ENCODE measurements around the gene XBP1.

- TF ChIP-seq CTCF (IDR thresholded peaks at IDR 0.05; ENCODE audit: low read depth, low read length, missing input control) = no peak
- TF ChIP-seq REST (IDR thresholded peaks at IDR 0.05) = no peak
- TF ChIP-seq TAF1 (conservative IDR thresholded peaks at IDR 0.05) = no peak
- no peak for TF ChIP-seq JUND (IDR thresholded peaks at IDR 0.05)
- no peak for TF ChIP-seq ATF3 (IDR thresholded peaks at IDR 0.05)
- TF ChIP-seq RAD21 (IDR thresholded peaks at IDR 0.05) = no peak
- no peak for TF ChIP-seq YY1 (IDR thresholded peaks at IDR 0.05)
- TF ChIP-seq, protein P1, sequence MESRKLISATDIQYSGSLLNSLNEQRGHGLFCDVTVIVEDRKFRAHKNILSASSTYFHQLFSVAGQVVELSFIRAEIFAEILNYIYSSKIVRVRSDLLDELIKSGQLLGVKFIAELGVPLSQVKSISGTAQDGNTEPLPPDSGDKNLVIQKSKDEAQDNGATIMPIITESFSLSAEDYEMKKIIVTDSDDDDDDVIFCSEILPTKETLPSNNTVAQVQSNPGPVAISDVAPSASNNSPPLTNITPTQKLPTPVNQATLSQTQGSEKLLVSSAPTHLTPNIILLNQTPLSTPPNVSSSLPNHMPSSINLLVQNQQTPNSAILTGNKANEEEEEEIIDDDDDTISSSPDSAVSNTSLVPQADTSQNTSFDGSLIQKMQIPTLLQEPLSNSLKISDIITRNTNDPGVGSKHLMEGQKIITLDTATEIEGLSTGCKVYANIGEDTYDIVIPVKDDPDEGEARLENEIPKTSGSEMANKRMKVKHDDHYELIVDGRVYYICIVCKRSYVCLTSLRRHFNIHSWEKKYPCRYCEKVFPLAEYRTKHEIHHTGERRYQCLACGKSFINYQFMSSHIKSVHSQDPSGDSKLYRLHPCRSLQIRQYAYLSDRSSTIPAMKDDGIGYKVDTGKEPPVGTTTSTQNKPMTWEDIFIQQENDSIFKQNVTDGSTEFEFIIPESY (IDR thresholded peaks at IDR 0.05) = no peak
- no peak for TF ChIP-seq SP1 (IDR thresholded peaks at IDR 0.05)
Measured at GRCh38 chr22:28791841-28792490, 8.4 kb downstream of the XBP1 start.
